ENCODE data around the gene TXNDC8.
A peak's percentile ranks its signal among the peaks of the same experiment; 100 is the strongest.

TXNDC8 gene

GRCh38 chr9:110278080-110278707 is 59.5 kb downstream of the TXNDC8 start:
- DNase-seq (ENCODE audit: low read depth): no peak

GRCh38 chr9:110276781-110277180 is 60.9 kb downstream of the TXNDC8 start:
- DNase-seq (ENCODE audit: low read depth): no peak

DNA sequence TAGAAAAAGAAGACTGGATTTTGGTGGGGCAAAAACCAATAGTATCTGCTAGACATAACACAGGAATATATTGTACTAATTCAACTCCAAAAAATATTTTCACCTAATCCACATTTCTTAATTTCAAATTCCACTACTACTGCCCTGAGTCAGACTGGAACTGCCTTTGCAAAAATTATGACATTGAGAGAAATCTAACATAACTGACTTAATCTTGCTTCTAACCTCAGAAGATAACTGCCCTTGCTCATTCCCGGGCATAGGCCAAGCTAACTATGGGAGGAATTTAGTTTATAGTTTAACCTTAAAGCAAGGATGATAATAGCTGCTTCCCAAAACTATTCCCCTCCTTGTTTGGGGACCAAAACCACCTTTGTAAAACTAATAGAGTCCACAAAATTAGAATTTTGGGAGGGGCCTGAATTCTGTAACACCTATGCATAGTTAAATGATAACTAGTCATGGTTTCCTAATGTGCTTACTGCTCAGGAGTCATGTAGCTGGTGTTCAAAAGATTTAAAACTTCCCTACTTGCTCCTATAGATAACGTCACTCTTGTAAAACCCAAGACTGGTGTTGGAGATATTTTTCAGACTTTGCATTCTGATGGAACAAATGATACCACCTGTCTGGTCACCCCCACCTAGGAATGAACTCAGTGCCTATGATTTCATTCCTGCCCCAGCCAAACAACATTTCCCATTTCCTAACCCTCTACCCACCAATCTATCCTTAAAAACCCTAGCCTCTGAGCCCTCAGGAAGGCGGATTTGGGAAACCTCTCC is 67.3 kb downstream of the TXNDC8 start:
- no peak for DNase-seq (ENCODE audit: low read depth)

GRCh38 chr9:110266795-110267194 is 70.9 kb downstream of the TXNDC8 start:
- DNase-seq (ENCODE audit: low read depth): no peak

- DNase-seq (ENCODE audit: low read depth): no peak
These were observed 76.0 kb downstream of the TXNDC8 start for GRCh38 chr9:110261632-110262031.

DNA sequence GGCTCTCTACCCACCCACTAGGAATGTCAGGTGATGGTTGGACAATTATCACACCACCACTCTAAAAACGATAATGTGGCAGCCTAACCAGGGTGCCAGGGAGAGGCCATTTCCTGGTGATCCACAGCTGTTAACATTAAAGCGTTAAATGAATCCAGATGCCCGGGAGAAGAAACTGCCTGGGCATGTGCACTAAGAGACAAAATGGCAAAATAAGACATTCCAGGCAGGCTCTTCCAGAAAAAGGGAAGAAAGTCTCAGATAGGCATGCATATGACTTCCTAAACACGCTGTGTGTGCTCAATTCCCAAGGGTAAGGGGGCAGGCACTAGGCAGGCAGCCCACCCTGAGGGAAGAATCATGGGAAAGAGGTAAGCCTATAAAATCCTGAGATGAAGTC is 76.8 kb downstream of the TXNDC8 start:
- DNase-seq (ENCODE audit: low read depth): no peak

DNA sequence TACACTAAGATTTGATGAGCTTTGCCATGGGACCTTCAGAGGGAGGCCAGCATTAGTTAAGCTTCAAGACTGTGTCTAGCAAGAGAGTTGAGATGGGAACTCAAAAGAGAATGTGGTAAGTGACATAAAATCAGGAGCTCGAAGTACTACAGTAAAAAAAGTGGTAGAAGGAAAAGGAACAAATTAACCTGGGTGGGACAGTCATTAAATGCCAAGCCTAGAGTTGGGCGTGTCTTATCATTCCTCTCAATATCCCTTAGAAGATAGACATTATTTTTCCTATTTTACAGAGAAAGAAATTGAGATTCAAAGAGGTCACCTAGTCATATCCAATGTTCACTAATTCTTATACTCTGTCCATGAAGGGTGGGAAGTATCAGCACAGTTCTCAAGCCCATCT is 78.1 kb downstream of the TXNDC8 start:
- no peak for DNase-seq (ENCODE audit: low read depth)

GRCh38 chr9:110258690-110259091 is 79.0 kb downstream of the TXNDC8 start:
- DNase-seq (ENCODE audit: low read depth): no peak

DNA sequence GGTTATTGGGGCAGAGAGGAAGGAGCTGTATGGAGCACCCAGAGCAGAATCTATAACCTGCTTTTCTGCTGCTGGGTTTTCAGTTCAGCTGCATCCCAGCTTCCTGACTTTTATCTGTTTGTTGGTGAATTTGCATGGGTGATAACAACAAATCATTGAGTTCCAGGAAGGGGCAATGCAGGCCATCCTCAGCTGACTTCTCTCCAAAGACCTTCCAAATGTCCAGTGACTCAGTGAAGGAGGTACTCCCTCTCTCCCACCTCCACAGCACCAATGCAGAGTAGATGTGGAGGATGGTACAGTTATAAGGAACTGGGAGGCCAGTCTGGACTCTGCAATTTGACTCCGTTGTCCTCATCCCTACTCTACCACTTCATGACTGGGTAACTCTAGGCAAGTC is 79.7 kb downstream of the TXNDC8 start:
- no peak for DNase-seq (ENCODE audit: low read depth)

- no peak for DNase-seq (ENCODE audit: low read depth)
These were observed 80.4 kb downstream of the TXNDC8 start for GRCh38 chr9:110257097-110257841.

DNA sequence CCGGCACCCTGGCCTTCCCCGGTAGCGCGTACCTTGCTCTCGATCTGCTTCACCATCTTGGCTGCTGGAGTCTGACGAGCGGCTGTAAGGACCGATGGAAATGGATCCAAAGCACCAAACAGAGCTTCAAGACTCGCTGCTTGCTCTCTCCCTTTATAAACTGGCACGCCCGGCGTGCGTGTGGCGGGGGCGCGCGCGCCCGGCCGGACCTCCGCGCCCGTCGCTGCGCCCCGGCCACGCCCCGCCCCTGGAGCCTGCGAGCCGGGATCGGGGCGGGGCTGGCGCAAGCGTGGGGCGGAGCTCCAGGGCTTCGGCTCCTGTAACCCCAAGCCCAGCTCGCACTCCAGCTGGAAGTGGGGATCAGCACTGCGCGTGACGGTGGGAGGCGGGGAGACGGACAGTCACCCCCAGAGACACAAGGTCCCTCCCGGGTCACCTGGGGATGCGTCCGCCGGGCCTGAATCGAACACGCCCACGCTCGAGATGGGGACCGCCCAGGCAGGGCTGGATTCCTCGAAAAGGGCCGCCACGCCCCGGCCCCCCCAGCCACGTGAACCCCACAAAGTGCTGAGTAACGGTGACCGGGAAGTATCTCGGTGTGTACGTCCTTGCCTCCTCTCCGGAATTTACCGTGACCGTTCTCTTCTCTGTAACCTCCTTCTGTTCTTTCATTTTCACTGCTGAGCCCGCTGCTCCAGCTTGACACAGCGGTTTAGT is 81.1 kb downstream of the TXNDC8 start, which contains the start of gene TXN:
Gene TXN (minus strand): TSS at position 128 of the 717 bp plus-strand sequence. CDS start 72 bp downstream, at position 56.
- DNase-seq (ENCODE audit: low read depth): peak; percentile 71

GRCh38 chr9:110255463-110256379 is 81.9 kb downstream of the TXNDC8 start:
- DNase-seq (ENCODE audit: low read depth): peak; percentile 4

GRCh38 chr9:110255034-110255462 is 82.6 kb downstream of the TXNDC8 start:
- no peak for DNase-seq (ENCODE audit: low read depth)

- no peak for DNase-seq (ENCODE audit: low read depth)
These were observed 83.2 kb downstream of the TXNDC8 start for GRCh38 chr9:110254500-110254899.
